Neural progenitor cell (in vitro differentiated cells): ENCODE data around the gene OR2J1.
"Not testable (repeated sequence)": the region's sequence is repeated elsewhere in the genome, so short reads cannot be mapped to it uniquely, and the experiment has no call there.

Experiments used
- CTCF ChIP-seq: fragments of 200-600 bp; sonication (generic); IDR thresholded peaks from 2 replicates; pipeline ENCODE4 v1.5.1; 2017; ENCODE audit warnings: antibody characterized with exemption, mild to moderate bottlenecking
- EZH2 ChIP-seq: fragments of 200-600 bp; sonication (generic); IDR thresholded peaks from 2 replicates; pipeline ENCODE4 v1.6.1; 2017; ENCODE audit warnings: antibody characterized with exemption, mild to moderate bottlenecking, moderate library complexity
- EZH2phosphoT487 ChIP-seq: fragments of 200-600 bp; sonication (generic); IDR thresholded peaks from 2 replicates; pipeline ENCODE4 v1.6.1; 2017; ENCODE audit warnings: antibody characterized with exemption

GRCh38 chr6:29114964-29115363 is 15.7 kb downstream of the OR2J1 start:
- TF ChIP-seq CTCF, EZH2, EZH2phosphoT487: not testable (repeated sequence)
